Heart left ventricle (tissue), 16 donors: ENCODE measurements around the gene GSTA5. TPM values are rescaled to one million over a fixed set of nuclear protein-coding genes. Genes with fewer than 3 reads are reported as not detected.
"Not testable (repeated sequence)": the region's sequence is repeated elsewhere in the genome, so short reads cannot be mapped to it uniquely, and the experiment has no call there.

Experiments
- ATAC-seq, 4 donors: fragments of 200-7000 bp; cut with Tn5 transposase; one replicate each; pipeline ENCODE4 v1.9.1; 2020 to 2022; ENCODE audit warnings: moderate library complexity in 4 of 4, mild to moderate bottlenecking in 3 of 4, moderate number of reproducible peaks in 1 of 4
- DNase-seq, 5 donors: peaks; one replicate each; pipeline ENCODE4 v3.0.0-alpha.2; 2020
- H3K27ac ChIP-seq, 12 donors: fragments of 200-600 bp; sonication (generic) in 4 of 12; one replicate each; pipeline versions ENCODE4 v1.5.0 to v1.8.0; 2016 to 2022; ENCODE audit warnings: mild to moderate bottlenecking in 2 of 12
- H3K27me3 ChIP-seq, 9 donors: fragments of 200-600 bp; sonication (generic) in 2 of 9; one replicate each; pipeline versions ENCODE4 v1.5.1 to v1.8.0; 2016 to 2022; ENCODE audit warnings: mild to moderate bottlenecking in 3 of 9
- H3K36me3 ChIP-seq, 9 donors: fragments of 200-600 bp; sonication (generic) in 2 of 9; one replicate each; pipeline versions ENCODE4 v1.5.0 to v1.8.0; 2018 to 2022; ENCODE audit warnings: mild to moderate bottlenecking in 2 of 9
- H3K4me1 ChIP-seq, 12 donors: fragments of 200-600 bp; sonication (generic) in 4 of 12; one replicate each; pipeline versions ENCODE4 v1.5.0 to v1.8.0; 2016 to 2022; ENCODE audit warnings: mild to moderate bottlenecking in 3 of 12
- H3K4me3 ChIP-seq, 12 donors: fragments of 200-600 bp; sonication (generic) in 4 of 12; one replicate each; pipeline versions ENCODE4 v1.5.0 to v1.8.0; 2017 to 2022; ENCODE audit warnings: mild to moderate bottlenecking in 9 of 12, moderate library complexity in 4 of 12
- H3K9me3 ChIP-seq, 12 donors: fragments of 200-600 bp; sonication (generic) in 4 of 12; one replicate each; pipeline versions ENCODE4 v1.5.0 to v1.8.0; 2016 to 2022; ENCODE audit warnings: mild to moderate bottlenecking in 1 of 12
- POLR2A ChIP-seq, 2 donors: fragments of 450-650 bp; IDR thresholded peaks; one replicate each; pipeline ENCODE4 v1.6.1; 2017; ENCODE audit warnings: antibody characterized with exemption in 2 of 2, mild to moderate bottlenecking in 2 of 2, moderate library complexity in 2 of 2
- WGBS, 4 donors: extraction: QIAGEN DNeasy Blood & Tissue Kit in 2 of 4; methylation state at CpG; one replicate each; pipeline versions ENCODE4 v1.1.5 to v1.1.7; 2013 to 2018; 5-methylcytosine and 5-hydroxymethylcytosine counted together
- intact Hi-C, 10 donors: fragments of 100-400 bp; cut with DNase I; formaldehyde crosslinking; loops; one replicate each; pipeline versions ENCODE4 v1.11.1 to v1.14.2; 2022
- polyA plus RNA-seq, 2 donors: library from polyadenylated mRNA; stranded (reverse); fragments of 200-250 nt; gene quantifications; one replicate each; pipeline ENCODE4 v1.2.3, GENCODE V29; 2013
- total RNA-seq, 9 donors: library from RNA; depleted of rRNA in 2 of 9; stranded (reverse); fragments of >200 nt in 2 of 9; fragmentation: NEBNext Ultra II Directional in 3 of 9; extraction: Animal tissue kit (Norgen Biotek cat#: 25700) in 3 of 9; gene quantifications; one replicate each; pipeline versions ENCODE4 v1.1.0 to v1.2.4, GENCODE V29; 2016 to 2023
- TF ChIP-seq, protein P1 (sequence below), 12 donors: fragments of 200-600 bp; sonication (generic) in 4 of 12; IDR thresholded peaks; one replicate each; pipeline versions ENCODE4 v1.5.0 to v1.8.0; 2018 to 2022; ENCODE audit warnings: antibody characterized with exemption in 12 of 12, mild to moderate bottlenecking in 5 of 12
- donor health status: ischemic (EF 13 %, LVEDD 7.1; RV severe dilation, severe dysfunction).
- donor health status: healthy with polysubstance abuse.
- donor health status: DM: no; HTN: yes; CAD: no.
- donor health status: DM: no; HTN: no; CAD: no.
- donor health status: ischemic (EF 25% LVEDD 6.9; RV normal size, moderate dysfunction).
- donor health status: ischemic (EF 25% LVEDD 5.7; RV mildly dilated, moderate dysfunction).
- donor health status: healthy.
- donor health status: DM: yes; HTN: yes; CAD: no.
- donor health status: ischemic (EF 35%, LVEDD 5.7; RV mildly dilated, moderate dysfunction).
- donor health status: nonischemic (EF 11% LVEDD 7.7; RV severe dilation, severe dysfunction).
- donor health status: DM: yes; HTN: yes; CAD: no.
- donor health status: PGD.
- donor health status: ischemic (EF 29% LVEDD 5.4; RV normal size, mild dysfunction).
- donor health status: nonischemic (EF 23%, LVEDD 6.1; RV moderate dilation, normal function).

Gene GSTA5
- total and polyA plus RNA-seq, 11 donors: not detected

- TF ChIP-seq, protein P1, sequence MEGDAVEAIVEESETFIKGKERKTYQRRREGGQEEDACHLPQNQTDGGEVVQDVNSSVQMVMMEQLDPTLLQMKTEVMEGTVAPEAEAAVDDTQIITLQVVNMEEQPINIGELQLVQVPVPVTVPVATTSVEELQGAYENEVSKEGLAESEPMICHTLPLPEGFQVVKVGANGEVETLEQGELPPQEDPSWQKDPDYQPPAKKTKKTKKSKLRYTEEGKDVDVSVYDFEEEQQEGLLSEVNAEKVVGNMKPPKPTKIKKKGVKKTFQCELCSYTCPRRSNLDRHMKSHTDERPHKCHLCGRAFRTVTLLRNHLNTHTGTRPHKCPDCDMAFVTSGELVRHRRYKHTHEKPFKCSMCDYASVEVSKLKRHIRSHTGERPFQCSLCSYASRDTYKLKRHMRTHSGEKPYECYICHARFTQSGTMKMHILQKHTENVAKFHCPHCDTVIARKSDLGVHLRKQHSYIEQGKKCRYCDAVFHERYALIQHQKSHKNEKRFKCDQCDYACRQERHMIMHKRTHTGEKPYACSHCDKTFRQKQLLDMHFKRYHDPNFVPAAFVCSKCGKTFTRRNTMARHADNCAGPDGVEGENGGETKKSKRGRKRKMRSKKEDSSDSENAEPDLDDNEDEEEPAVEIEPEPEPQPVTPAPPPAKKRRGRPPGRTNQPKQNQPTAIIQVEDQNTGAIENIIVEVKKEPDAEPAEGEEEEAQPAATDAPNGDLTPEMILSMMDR (IDR thresholded peaks at IDR 0.05): no peak
- TF ChIP-seq POLR2A (IDR thresholded peaks at IDR 0.05): no peak
- intact Hi-C loops: no loop called here
Observed at GRCh38 chr6:52846002-52846401, 5.4 kb upstream of the GSTA5 start.

GRCh38 chr6:52843605-52844004, 3.0 kb upstream of the GSTA5 start:
- Histone ChIP-seq H3K36me3 (no peaks in the 10 kb centered on the region), H3K9me3 (peaks cover 0 to 7% (median 0%) of the 10 kb centered on the region in 12 donors), H3K4me1 (no peaks in the 10 kb centered on the region), H3K27me3 (no peaks in the 10 kb centered on the region), H3K27ac (no peak overlapping the region), H3K4me3 (no peak overlapping the region)
- DNase-seq (no peak), ATAC-seq (no peak)
- WGBS, 4 donors: 89 to 96% (median 93%) methylated on average over 4 of the region's 4 CpGs
- no peak for TF ChIP-seq POLR2A (IDR thresholded peaks at IDR 0.05)
- TF ChIP-seq, protein P1 (IDR thresholded peaks at IDR 0.05): no peak
- intact Hi-C loops: no loop called here

More at GRCh38 chr6:52846002-52846401, 5.4 kb upstream of the GSTA5 start:
- 46 to 68% (median 51%) methylated on average over 1 of the region's 1 CpG for WGBS, 4 donors
- H3K4me1 ChIP-seq: no peaks in the 10 kb centered on the region
- no peak overlapping the region for H3K4me3 ChIP-seq
- H3K36me3 ChIP-seq: no peaks in the 10 kb centered on the region
- peaks cover 0 to 9% (median 0%) of the 10 kb centered on the region in 12 donors for H3K9me3 ChIP-seq
- ATAC-seq (no peak), DNase-seq (no peak)
- H3K27ac ChIP-seq: no peak overlapping the region
- no peaks in the 10 kb centered on the region for H3K27me3 ChIP-seq

DNA sequence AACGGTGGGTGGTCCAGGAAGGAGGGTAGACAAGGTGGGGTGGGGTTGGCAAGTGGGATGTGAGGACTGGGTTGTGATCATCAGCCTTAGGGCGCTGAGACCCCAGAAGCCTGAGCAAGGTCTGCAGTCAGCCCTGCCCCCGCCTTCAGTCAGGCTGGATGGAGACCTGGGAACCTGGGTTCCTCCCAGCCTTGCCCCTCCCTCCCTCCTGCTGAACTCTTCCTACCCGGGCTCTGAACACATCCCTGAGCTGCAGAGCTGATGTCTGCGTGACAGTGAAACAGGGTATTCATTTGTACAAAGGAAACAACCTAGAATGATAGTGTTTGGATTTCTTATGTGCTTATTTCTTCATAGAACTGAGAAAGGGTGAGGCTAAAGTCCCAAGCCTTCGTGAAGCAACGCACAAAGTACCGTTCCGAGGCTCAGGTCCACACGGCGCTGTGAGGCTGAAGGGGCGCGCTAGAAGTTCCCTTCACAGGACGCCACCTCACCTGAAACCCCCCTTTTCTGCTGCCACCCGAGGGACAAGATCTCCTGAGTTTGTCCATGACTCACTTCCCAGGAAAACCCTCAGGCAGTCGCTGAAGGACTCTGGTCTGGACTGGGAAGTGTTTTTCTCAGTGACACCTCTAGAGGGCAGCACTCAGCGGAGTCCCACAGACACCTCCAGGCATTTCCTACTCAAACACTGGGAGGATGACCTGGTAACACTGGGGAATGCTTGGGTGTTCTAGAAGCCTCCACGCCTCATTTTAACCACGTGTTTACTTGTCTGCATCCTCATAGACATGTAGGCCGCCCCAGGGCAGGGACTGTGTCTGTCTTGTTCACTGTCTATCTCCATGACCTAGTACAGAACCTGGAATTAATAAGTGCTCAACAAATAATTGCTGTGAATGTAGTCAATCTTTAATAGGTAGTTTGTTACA, 1.2 kb downstream of the GSTA5 start:
- peak in 3 of 4 donors; percentile 36 to 66 (median 51) for ATAC-seq
- H3K9me3 ChIP-seq: no peaks in the 10 kb centered on the region
- 56 to 69% (median 60%) methylated on average over 20 of the region's 20 CpGs for WGBS, 4 donors
- intact Hi-C loops: no loop called here
- no peak overlapping the region for H3K27ac ChIP-seq
- TF ChIP-seq, protein P1 (IDR thresholded peaks at IDR 0.05): peak; percentile 23 to 58 (median 44)
- no peak for TF ChIP-seq POLR2A (IDR thresholded peaks at IDR 0.05)
- no peaks in the 10 kb centered on the region for H3K36me3 ChIP-seq
- H3K27me3 ChIP-seq: peaks cover 0 to 13% (median 0%) of the 10 kb centered on the region in 9 donors
- H3K4me1 ChIP-seq: no peaks in the 10 kb centered on the region
- no peak overlapping the region for H3K4me3 ChIP-seq
- DNase-seq: peak in 2 of 5 donors; percentile 16 to 41

DNA sequence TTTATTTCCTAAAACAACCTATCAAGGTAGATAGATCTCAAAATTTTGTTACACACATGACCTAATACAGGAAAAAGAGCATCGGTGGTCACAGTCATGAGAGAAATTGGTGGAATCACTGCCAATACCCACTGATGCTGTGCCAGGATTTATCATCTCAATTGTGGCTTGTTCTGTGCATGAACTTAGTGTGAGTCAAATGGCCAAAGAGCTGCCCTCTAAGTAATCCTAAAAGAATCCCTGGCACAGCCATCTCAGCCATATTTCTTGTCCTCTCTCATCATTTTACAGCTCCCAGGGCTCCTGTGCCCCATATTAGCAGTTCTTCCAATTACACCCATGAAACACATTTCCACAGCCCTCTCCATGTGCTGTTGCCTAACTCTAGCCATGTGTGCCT, 6.1 kb downstream of the GSTA5 start:
- Histone ChIP-seq H3K9me3 (no peaks in the 10 kb centered on the region), H3K27me3 (peaks cover 0 to 13% (median 0%) of the 10 kb centered on the region in 9 donors), H3K4me1 (no peaks in the 10 kb centered on the region), H3K27ac (no peak overlapping the region), H3K36me3 (no peaks in the 10 kb centered on the region), H3K4me3 (no peak overlapping the region)
- ATAC-seq (no peak), DNase-seq (no peak)
- intact Hi-C loops: no loop called here
- TF ChIP-seq POLR2A (IDR thresholded peaks at IDR 0.05): no peak
- TF ChIP-seq, protein P1 (IDR thresholded peaks at IDR 0.05): no peak
- WGBS, 4 donors: 83 to 88% (median 87%) methylated on average over 1 of the region's 1 CpG

- H3K36me3 ChIP-seq, H3K4me3 ChIP-seq, DNase-seq, H3K27me3 ChIP-seq, H3K4me1 ChIP-seq, H3K27ac ChIP-seq, H3K9me3 ChIP-seq, ATAC-seq, intact Hi-C loops: not testable (repeated sequence)
- whole genome bisulfite sequencing, 4 donors: 79 to 92% (median 86%) methylated on average over 4 of the region's 4 CpGs
Observed at GRCh38 chr6:52830869-52831268, 9.7 kb downstream of the GSTA5 start.
